ENCODE data around the gene RILPL2. TPM values are rescaled to one million over a fixed set of nuclear protein-coding genes. Genes with fewer than 3 reads are reported as not detected.
A peak's percentile ranks its signal among the peaks of the same experiment; 100 is the strongest.
"Not testable (repeated sequence)": the region's sequence is repeated elsewhere in the genome, so short reads cannot be mapped to it uniquely, and the experiment has no call there.

The RILPL2 gene
- total and polyA plus RNA-seq, 2 donors, result 3.9 to 7.8 TPM

DNA sequence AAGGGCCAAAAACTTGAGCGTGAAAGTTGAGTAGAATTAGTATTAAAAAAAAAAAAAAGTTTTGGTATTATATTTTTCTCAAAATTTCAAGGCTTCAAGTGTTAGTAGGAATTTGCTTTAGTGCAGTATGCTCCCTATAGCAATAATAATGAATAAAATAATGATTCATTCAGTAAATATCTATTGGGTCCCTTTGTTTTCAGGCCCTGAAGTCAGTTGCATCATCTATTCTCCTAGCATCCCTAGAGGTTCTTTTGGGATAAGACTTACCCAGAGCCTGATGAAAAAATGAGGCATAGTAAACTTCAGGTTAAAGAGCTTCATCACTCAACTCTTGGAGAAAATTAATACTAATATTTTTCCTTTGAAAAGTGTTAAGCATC is 51.5 kb downstream of the RILPL2 start:
- 44% methylated on average over 1 of the region's 1 CpG for WGBS
- peaks cover 14 to 34% of the 10 kb centered on the region in 2 donors for H3K4me1 ChIP-seq (ENCODE audit: control insufficient read depth in 2 of 2, insufficient read depth in 2 of 2, low read length in 2 of 2)
- no peak overlapping the region for H3K27ac ChIP-seq (ENCODE audit: low read depth in 1 of 2, low read length in 1 of 2)
- H3K27me3 ChIP-seq (ENCODE audit: control insufficient read depth in 2 of 2, insufficient read depth in 1 of 2, low read length in 1 of 2), result peaks cover 0 to 4% of the 10 kb centered on the region in 2 donors
- H3K9me3 ChIP-seq (ENCODE audit: control insufficient read depth in 2 of 2, insufficient read depth in 1 of 2, low read length in 1 of 2), result peaks cover 0 to 3% of the 10 kb centered on the region in 2 donors
- peak overlapping the region; percentile 76 to 89 for H3K4me3 ChIP-seq (ENCODE audit: low read length in 2 of 2)
- H3K36me3 ChIP-seq (ENCODE audit: control insufficient read depth in 2 of 2, insufficient read depth in 2 of 2, low read length in 1 of 2), result peaks cover 0 to 2% of the 10 kb centered on the region in 2 donors
- DNase-seq (ENCODE audit: low read depth in 6 of 9, low spot score in 9 of 9), result no peak

DNA sequence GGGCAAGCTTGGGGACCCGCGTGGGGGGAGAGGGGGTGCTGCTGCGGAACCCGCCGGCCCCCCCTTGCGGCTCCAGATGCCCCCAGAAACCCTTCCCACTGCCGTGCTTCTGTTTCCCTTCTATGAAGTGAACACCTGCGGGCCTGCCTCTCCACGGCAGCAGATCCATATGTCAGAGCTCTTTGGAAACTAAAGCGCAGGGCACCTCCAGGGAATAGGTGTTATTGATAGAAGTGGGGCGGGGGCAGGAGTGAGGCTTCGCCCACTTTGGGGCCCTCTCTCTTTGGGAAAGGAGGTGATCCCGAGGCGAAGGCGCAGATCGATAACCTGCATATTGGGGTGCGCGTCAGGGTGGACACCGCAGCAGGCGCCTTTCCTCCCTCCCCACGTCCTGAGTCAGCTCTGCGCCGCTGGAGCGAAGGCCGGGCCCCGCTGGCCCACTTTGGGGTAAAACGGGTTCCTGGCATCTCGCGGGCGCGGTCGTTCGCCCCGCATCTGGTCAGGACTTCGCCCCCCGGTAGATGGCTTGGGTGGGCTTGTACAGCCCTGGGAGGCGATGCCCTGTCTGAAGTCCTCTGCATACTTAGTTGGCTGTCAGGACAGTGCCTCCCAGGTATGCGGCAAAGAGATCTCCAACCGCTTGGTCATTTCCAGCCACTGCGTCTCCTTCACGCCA is 52.0 kb downstream of the RILPL2 start:
- peaks cover 9 to 29% of the 10 kb centered on the region in 2 donors for H3K4me1 ChIP-seq (ENCODE audit: control insufficient read depth in 2 of 2, insufficient read depth in 2 of 2, low read length in 2 of 2)
- peak in 2 of 9 donors; percentile 16 to 50 for DNase-seq (ENCODE audit: low read depth in 6 of 9, low spot score in 9 of 9)
- H3K36me3 ChIP-seq (ENCODE audit: control insufficient read depth in 2 of 2, insufficient read depth in 2 of 2, low read length in 1 of 2), result no peaks in the 10 kb centered on the region
- no peaks in the 10 kb centered on the region for H3K27me3 ChIP-seq (ENCODE audit: control insufficient read depth in 2 of 2, insufficient read depth in 1 of 2, low read length in 1 of 2)
- 6% methylated on average over 41 of the region's 41 CpGs for WGBS
- peak overlapping the region; percentile 76 to 89 for H3K4me3 ChIP-seq (ENCODE audit: low read length in 2 of 2)
- H3K9me3 ChIP-seq (ENCODE audit: control insufficient read depth in 2 of 2, insufficient read depth in 1 of 2, low read length in 1 of 2), result no peaks in the 10 kb centered on the region
- H3K27ac ChIP-seq (ENCODE audit: low read depth in 1 of 2, low read length in 1 of 2), result peak overlapping the region; percentile 66 to 82

DNA sequence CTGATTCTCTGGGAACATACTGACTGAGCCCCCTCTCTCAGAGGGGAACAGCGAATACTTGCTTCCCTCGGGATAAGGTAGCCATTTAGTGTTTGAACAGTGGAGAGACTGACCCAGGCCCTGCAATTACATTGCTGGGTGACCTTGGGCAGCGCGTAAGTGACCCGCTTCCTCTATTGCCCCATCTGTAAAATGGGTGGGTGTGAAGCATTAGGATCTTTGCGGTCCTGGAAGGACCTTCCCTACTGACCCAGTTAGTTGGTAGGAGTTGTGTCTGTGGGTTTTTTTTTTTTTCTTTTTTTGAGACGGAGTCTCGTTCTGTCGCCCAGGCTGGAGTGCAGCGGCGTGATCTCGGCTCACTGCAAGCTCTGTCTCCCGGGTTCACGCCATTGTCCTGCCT is 53.8 kb downstream of the RILPL2 start:
- Histone ChIP-seq H3K4me1 (ENCODE audit: control insufficient read depth in 2 of 2, insufficient read depth in 2 of 2, low read length in 2 of 2) (peaks cover 4 to 22% of the 10 kb centered on the region in 2 donors), H3K9me3 (ENCODE audit: control insufficient read depth in 2 of 2, insufficient read depth in 1 of 2, low read length in 1 of 2) (no peaks in the 10 kb centered on the region), H3K27me3 (ENCODE audit: control insufficient read depth in 2 of 2, insufficient read depth in 1 of 2, low read length in 1 of 2) (no peaks in the 10 kb centered on the region), H3K36me3 (ENCODE audit: control insufficient read depth in 2 of 2, insufficient read depth in 2 of 2, low read length in 1 of 2) (no peaks in the 10 kb centered on the region), H3K27ac (ENCODE audit: low read depth in 1 of 2, low read length in 1 of 2) (no peak overlapping the region), H3K4me3 (ENCODE audit: low read length in 2 of 2) (no peak overlapping the region)
- WGBS, result 96% methylated on average over 14 of the region's 14 CpGs
- no peak for DNase-seq (ENCODE audit: low read depth in 6 of 9, low spot score in 9 of 9)

DNA sequence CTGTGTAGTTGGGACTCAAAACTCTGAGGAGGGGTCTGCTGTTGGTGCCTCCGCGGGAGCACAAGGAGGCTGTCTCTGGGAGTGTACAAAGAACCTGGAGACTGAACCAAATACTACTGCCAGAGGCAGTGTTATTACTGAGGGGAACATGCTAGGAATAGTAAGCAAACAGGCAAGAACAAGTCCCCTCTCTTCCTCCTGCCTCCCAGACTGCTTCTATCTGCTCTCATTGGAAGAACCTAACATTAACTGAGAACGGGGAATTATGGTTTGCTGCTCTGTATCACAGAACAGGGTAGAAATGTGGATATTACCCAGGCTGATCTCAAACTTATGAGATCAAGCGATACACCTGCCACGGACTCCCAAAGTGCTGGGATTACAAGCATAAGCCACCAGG is 57.1 kb downstream of the RILPL2 start:
- Histone ChIP-seq H3K9me3 (ENCODE audit: control insufficient read depth in 2 of 2, insufficient read depth in 1 of 2, low read length in 1 of 2) (no peaks in the 10 kb centered on the region), H3K36me3 (ENCODE audit: control insufficient read depth in 2 of 2, insufficient read depth in 2 of 2, low read length in 1 of 2) (no peaks in the 10 kb centered on the region), H3K4me1 (ENCODE audit: control insufficient read depth in 2 of 2, insufficient read depth in 2 of 2, low read length in 2 of 2) (peaks cover 0 to 6% of the 10 kb centered on the region in 2 donors), H3K4me3 (ENCODE audit: low read length in 2 of 2) (no peak overlapping the region), H3K27me3 (ENCODE audit: control insufficient read depth in 2 of 2, insufficient read depth in 1 of 2, low read length in 1 of 2) (no peaks in the 10 kb centered on the region), H3K27ac (ENCODE audit: low read depth in 1 of 2, low read length in 1 of 2) (no peak overlapping the region)
- DNase-seq (ENCODE audit: low read depth in 6 of 9, low spot score in 9 of 9), result no peak
- 93% methylated on average over 5 of the region's 5 CpGs for WGBS

DNA sequence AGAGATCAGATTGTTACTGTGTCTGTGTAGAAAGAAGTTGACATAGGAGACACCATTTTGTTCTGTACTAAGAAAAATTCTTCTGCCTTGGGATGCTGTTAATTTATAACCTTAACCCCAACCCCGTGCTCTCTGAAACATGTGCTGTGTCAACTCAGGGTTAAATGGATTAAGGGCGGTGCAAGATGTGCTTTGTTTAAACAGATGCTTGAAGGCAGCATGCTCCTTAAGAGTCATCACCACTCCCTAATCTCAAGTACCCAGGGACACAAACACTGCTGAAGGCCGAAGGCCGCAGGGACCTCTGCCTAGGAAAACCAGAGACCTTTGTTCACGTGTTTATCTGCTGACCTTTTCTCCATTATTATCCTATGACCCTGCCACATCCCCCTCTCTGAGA is 64.1 kb downstream of the RILPL2 start:
- H3K27ac ChIP-seq (ENCODE audit: low read depth in 1 of 2, low read length in 1 of 2); H3K9me3 ChIP-seq (ENCODE audit: control insufficient read depth in 2 of 2, insufficient read depth in 1 of 2, low read length in 1 of 2); H3K36me3 ChIP-seq (ENCODE audit: control insufficient read depth in 2 of 2, insufficient read depth in 2 of 2, low read length in 1 of 2); H3K4me1 ChIP-seq (ENCODE audit: control insufficient read depth in 2 of 2, insufficient read depth in 2 of 2, low read length in 2 of 2); DNase-seq (ENCODE audit: low read depth in 6 of 9, low spot score in 9 of 9); H3K27me3 ChIP-seq (ENCODE audit: control insufficient read depth in 2 of 2, insufficient read depth in 1 of 2, low read length in 1 of 2); H3K4me3 ChIP-seq (ENCODE audit: low read length in 2 of 2): not testable (repeated sequence)
- 97% methylated on average over 5 of the region's 5 CpGs for WGBS

DNA sequence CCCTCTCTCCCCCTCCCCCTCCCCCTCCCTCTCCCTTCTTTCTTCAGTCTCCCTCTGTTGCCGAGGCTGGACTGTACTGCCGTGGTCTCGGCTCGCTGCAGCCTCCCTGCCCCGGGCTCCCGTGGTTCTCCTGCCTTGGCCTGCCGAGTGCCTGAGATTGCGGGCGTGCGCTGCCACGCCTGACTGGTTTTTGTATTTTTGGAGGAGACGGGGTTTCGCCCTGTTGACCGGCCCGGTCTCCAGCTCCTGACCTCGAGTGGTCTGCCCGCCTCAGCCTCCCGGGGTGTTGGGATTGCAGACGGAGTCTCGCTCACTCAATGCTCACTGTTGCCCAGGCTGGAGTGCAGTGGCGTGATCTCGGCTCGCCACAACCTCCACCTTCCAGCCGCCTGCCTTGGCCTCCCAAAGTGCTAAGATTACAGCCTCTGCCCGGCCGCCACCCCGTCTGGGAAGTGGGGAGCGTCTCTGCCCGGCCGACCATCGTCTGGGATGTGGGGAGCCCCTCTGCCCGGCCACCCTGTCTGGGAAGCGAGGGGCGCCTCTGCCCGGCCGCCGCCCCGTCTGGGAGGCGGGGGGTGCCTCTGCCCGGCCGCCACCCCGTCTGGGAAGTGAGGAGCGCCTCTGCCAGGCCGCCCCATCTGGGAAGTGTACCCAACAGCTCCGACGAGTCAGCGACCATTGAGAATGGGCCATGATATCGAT is 64.7 kb downstream of the RILPL2 start:
- not testable (repeated sequence) for DNase-seq (ENCODE audit: low read depth in 6 of 9, low spot score in 9 of 9)
- 98% methylated on average over 48 of the region's 48 CpGs for WGBS

DNA sequence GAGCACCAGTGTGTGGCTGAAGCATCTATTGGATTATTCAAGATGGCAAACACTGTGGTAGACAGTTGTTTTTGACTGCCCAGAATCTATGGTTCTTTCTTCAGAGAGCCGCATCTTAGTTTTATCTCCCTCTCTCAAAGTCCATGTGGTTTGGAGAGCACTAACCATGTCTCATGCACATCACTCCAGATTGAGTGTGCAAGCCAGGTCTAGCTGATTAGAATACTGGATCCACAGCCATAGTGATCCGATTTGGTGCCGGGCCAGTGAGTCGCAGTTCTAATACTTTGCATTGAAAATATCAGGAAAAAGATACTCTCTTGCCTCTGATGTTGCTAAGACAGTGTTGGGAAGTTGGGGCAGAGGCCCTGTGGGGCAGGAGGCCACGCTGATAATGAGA is 67.3 kb downstream of the RILPL2 start:
- 98% methylated on average over 5 of the region's 5 CpGs for WGBS
- no peak for DNase-seq (ENCODE audit: low read depth in 6 of 9, low spot score in 9 of 9)

More for the DNA sequence above, 64.7 kb downstream of the RILPL2 start:
- not testable (repeated sequence) for H3K27ac ChIP-seq (ENCODE audit: low read depth in 1 of 2, low read length in 1 of 2); H3K9me3 ChIP-seq (ENCODE audit: control insufficient read depth in 2 of 2, insufficient read depth in 1 of 2, low read length in 1 of 2); H3K36me3 ChIP-seq (ENCODE audit: control insufficient read depth in 2 of 2, insufficient read depth in 2 of 2, low read length in 1 of 2); H3K4me3 ChIP-seq (ENCODE audit: low read length in 2 of 2); H3K4me1 ChIP-seq (ENCODE audit: control insufficient read depth in 2 of 2, insufficient read depth in 2 of 2, low read length in 2 of 2); H3K27me3 ChIP-seq (ENCODE audit: control insufficient read depth in 2 of 2, insufficient read depth in 1 of 2, low read length in 1 of 2)

DNA sequence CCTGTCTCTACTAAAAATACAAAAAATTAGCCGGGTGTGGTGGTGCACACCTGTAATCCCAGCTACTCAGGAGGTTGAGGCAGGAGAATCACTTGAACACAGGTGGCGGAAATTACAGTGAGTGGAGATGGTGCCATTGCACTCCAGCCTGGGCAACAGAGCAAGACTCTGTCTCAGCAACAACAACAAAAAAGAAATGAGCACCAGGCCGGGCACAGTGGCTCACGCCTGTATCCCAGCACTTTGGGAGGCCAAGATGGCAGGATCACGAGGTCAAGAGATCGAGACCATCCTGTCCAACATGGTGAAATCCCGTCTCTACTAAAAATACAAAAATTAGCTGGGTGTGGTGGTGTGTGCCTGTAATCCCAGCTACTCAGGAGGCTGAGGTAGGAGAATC is 68.1 kb downstream of the RILPL2 start:
- H3K36me3 ChIP-seq (ENCODE audit: control insufficient read depth in 2 of 2, insufficient read depth in 2 of 2, low read length in 1 of 2); H3K4me1 ChIP-seq (ENCODE audit: control insufficient read depth in 2 of 2, insufficient read depth in 2 of 2, low read length in 2 of 2); H3K27ac ChIP-seq (ENCODE audit: low read depth in 1 of 2, low read length in 1 of 2); H3K27me3 ChIP-seq (ENCODE audit: control insufficient read depth in 2 of 2, insufficient read depth in 1 of 2, low read length in 1 of 2); H3K9me3 ChIP-seq (ENCODE audit: control insufficient read depth in 2 of 2, insufficient read depth in 1 of 2, low read length in 1 of 2); DNase-seq (ENCODE audit: low read depth in 6 of 9, low spot score in 9 of 9); H3K4me3 ChIP-seq (ENCODE audit: low read length in 2 of 2): not testable (repeated sequence)
- 98% methylated on average over 7 of the region's 7 CpGs for WGBS

More for the DNA sequence above, 67.3 kb downstream of the RILPL2 start:
- H3K9me3 ChIP-seq (ENCODE audit: control insufficient read depth in 2 of 2, insufficient read depth in 1 of 2, low read length in 1 of 2), result no peaks in the 10 kb centered on the region
- peaks cover 0 to 3% of the 10 kb centered on the region in 2 donors for H3K4me1 ChIP-seq (ENCODE audit: control insufficient read depth in 2 of 2, insufficient read depth in 2 of 2, low read length in 2 of 2)
- no peak overlapping the region for H3K27ac ChIP-seq (ENCODE audit: low read depth in 1 of 2, low read length in 1 of 2)
- no peak overlapping the region for H3K4me3 ChIP-seq (ENCODE audit: low read length in 2 of 2)
- no peaks in the 10 kb centered on the region for H3K27me3 ChIP-seq (ENCODE audit: control insufficient read depth in 2 of 2, insufficient read depth in 1 of 2, low read length in 1 of 2)
- no peaks in the 10 kb centered on the region for H3K36me3 ChIP-seq (ENCODE audit: control insufficient read depth in 2 of 2, insufficient read depth in 2 of 2, low read length in 1 of 2)

DNA sequence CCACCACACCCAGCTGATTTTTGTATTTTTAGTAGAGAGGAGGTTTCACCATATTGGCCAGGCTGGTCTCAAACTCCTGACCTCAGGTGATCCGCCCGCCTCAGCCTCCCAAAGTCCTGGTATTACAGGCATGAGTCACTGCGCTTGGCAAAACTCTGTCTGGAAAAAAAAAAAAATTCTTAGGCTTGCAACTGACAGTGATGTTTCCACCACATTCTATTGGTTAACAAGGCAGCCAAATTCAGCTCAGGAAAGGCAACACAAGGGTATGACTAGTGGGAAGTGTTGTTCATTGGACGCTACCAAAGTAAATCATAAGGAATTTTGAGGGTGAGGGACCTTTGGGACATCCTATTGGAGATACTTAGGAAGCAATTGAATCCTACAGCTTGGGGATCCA is 69.0 kb downstream of the RILPL2 start:
- Histone ChIP-seq H3K36me3 (ENCODE audit: control insufficient read depth in 2 of 2, insufficient read depth in 2 of 2, low read length in 1 of 2) (no peaks in the 10 kb centered on the region), H3K4me3 (ENCODE audit: low read length in 2 of 2) (no peak overlapping the region), H3K27ac (ENCODE audit: low read depth in 1 of 2, low read length in 1 of 2) (no peak overlapping the region), H3K9me3 (ENCODE audit: control insufficient read depth in 2 of 2, insufficient read depth in 1 of 2, low read length in 1 of 2) (no peaks in the 10 kb centered on the region), H3K4me1 (ENCODE audit: control insufficient read depth in 2 of 2, insufficient read depth in 2 of 2, low read length in 2 of 2) (peaks cover 7 to 11% of the 10 kb centered on the region in 2 donors), H3K27me3 (ENCODE audit: control insufficient read depth in 2 of 2, insufficient read depth in 1 of 2, low read length in 1 of 2) (no peaks in the 10 kb centered on the region)
- DNase-seq (ENCODE audit: low read depth in 6 of 9, low spot score in 9 of 9), result no peak
- WGBS, result 98% methylated on average over 4 of the region's 4 CpGs
